ENCODE measurements around the gene C11orf65. TPM values are rescaled to one million over a fixed set of nuclear protein-coding genes. Genes with fewer than 3 reads are reported as not detected.
"Not testable (repeated sequence)": the region's sequence is repeated elsewhere in the genome, so short reads cannot be mapped to it uniquely, and the experiment has no call there.

The C11orf65 gene
- polyA plus RNA-seq, 3 donors, result 0.33 to 0.64 (median 0.56) TPM

DNA sequence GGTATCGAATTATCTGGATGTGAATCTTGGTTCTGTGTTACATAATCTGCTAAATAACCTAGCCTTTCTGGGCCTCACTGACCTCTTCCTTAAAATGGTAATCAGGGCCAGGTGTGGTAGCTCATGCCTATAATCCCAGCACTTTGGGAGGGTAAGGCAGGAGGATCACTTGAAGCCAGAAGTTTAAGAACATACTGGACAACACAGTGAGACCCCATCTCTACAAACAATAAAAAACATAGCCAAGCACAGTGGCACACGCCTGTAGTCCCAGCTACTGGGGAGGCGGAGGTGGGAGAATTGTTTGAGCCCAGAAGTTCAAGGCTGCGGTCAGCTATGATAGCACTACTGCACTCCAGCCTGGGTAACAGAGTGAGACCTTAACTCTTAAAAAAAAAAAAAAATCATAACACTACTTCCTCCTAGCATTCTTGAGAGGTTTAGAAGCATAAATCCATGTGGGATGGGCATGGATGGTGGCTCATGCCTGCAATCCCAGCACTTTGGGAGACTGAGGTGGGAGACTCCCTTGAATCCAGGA, 72.5 kb downstream of the C11orf65 start:
- no peak overlapping the region for H3K27ac ChIP-seq (ENCODE audit: low read depth, low read length)
- 90 to 98% (median 91%) methylated on average over 4 of the region's 4 CpGs for WGBS, 3 donors

DNA sequence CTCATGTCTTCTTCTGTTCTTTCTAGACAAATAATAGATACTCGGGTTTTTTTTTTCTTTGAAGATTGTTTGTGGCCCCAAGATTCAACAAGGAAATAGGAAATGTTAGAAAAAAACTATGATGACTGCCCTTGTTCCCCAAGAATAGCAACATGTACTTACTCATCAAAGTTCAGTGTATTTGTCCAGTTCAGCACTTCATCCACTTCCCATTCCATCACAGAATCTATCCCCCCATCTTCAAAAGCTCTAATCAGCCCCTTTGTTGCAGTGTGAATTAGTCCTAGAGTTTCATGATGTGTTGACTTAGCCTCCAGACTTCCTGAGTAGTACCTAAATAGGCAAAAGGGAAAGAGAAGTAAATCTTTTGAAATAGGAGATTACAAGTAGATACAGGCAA, 74.3 kb downstream of the C11orf65 start:
- 37 to 60% (median 47%) methylated on average over 1 of the region's 1 CpG for WGBS, 3 donors
- H3K27ac ChIP-seq (ENCODE audit: low read depth, low read length), result no peak overlapping the region

DNA sequence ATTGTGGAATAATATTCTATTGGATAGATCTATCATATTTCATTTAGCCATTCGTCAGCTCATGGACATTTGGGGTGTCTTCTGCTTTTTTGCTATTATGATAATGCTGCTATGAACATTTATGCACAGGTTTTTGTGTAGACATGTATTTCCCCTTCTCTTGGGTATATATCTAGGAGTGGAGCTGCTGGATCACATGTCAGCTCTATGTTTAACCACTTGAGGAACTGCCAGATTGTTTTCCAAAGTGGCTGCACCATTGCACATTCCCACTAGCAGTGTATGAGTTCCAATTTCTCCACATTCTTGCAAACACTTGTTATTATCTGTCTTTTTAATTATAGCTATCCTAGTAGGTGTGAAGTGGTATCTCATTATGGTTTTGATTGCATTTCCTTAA, 75.0 kb downstream of the C11orf65 start:
- WGBS, 3 donors, result 87 to 93% (median 90%) methylated on average over 1 of the region's 1 CpG
- H3K27ac ChIP-seq (ENCODE audit: low read depth, low read length), result no peak overlapping the region

DNA sequence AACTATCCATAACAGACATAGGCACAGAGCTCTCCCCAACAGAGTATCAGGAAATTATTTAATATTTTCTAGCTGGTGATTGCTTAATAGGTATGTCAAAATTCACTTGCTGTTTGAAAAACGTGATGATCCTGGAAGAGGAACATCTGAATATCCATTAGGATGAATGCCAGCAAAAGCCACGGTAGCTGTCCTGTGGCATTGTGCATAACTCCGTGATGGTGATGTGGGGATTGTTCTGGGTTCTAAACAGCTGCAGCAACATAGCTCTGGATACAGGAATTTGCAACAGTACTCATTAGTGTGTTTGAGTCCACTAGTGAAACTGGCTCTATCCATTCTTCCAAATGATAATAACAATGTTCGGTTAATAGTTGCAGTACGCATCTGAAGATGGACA, 78.8 kb downstream of the C11orf65 start:
- no peak overlapping the region for H3K27ac ChIP-seq (ENCODE audit: low read depth, low read length)
- WGBS, 3 donors, result 65 to 86% (median 70%) methylated on average over 5 of the region's 5 CpGs

DNA sequence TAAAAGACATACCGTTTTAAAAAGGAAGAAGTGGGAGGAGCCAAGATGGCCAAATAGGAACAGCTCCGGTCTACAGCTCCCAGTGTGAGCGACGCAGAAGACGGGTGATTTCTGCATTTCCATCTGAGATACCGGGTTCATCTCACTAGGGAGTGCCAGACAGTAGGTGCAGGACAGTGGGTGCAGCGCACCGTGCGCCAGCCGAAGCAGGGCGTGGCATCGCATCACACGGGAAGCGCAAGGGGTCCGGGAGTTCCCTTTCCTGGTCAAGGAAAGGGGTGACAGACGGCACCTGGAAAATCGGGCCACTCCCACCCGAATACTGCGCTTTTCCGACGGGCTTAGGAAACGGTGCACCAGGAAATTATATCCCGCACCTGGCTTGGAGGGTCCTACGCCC, 93.8 kb downstream of the C11orf65 start:
- 94 to 97% (median 97%) methylated on average over 22 to 24 of the region's 24 CpGs for WGBS, 3 donors
- not testable (repeated sequence) for H3K27ac ChIP-seq (ENCODE audit: low read depth, low read length)

DNA sequence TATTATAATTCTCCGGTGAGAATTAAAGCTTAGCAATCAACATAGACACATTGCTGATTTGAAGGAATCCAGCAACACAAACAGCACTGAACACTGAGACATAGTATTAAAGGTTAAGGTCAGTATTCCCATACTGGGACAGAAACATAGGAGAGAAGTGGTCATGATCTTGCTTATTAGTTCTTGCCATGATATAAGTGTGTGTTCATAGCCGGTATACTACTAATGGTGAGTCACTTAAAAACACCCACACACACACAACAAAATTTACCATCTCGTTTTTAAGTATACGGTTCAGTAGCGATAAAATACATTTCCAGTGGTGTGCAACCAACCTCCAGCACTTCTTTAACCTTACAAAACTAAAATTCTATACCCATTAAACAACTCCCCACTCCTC, 96.3 kb downstream of the C11orf65 start:
- 78 to 79% (median 79%) methylated on average over 5 of the region's 5 CpGs for WGBS, 3 donors
- H3K27ac ChIP-seq (ENCODE audit: low read depth, low read length), result no peak overlapping the region

DNA sequence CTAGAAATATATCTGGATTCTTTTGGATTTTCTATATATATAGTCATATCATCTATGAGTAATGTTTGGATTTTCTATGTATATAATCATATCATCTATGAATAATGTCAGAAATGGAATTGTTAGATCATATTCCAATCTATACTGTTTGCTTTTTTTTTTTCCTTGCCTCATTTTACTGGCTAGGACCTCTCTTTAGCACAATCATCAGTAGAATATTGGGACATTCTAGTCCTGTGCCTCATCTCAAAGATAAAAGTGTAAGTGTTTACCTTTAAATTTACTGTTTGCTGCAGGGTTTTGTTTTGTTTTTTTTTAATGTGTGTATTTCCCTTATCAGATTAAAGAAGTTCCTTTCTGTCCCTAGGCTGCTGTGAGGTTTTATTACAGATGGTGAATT, 97.0 kb downstream of the C11orf65 start:
- H3K27ac ChIP-seq (ENCODE audit: low read depth, low read length), result no peak overlapping the region

DNA sequence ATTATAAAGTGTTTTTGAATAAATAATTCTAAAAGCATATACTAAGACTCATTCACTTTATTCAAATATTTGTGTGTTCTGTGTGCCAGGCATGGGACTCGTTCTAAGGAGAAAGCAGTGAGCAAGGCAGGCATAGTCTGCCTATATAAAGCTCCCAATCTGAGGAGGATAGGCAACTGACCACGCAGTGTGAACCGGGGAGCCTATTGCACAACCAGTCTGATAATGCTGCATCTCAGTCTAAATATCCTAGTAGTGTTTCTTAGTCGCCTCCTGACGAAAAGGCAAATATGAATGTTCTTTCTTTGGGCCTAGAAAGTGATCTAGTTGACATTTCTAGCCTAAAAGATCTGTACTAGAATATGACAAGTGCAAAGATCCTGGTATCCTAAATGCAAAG, 98.3 kb downstream of the C11orf65 start:
- WGBS, 3 donors, result 66 to 91% (median 75%) methylated on average over 5 of the region's 5 CpGs
- H3K27ac ChIP-seq (ENCODE audit: low read depth, low read length), result no peak overlapping the region

DNA sequence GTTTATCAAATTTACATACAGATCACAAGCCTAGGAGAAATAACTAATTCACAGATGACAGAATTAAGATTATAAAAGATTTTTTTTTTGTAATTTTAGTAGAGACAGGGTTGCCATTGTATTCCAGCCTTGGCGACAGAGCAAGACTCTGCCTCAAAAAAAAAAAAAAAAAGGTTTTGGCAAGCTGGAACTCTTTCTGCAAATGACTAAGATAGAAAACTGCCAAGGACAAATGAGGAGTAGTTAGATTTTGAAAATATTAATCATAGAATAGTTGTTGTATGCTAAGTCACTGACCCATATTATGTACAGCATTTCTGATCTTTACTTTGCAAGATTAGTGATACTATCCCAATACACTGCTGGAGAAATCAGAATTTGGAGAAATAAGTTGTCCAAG, 99.2 kb downstream of the C11orf65 start:
- no peak overlapping the region for H3K27ac ChIP-seq (ENCODE audit: low read depth, low read length)
- 75 to 95% (median 77%) methylated on average over 1 of the region's 1 CpG for WGBS, 3 donors

DNA sequence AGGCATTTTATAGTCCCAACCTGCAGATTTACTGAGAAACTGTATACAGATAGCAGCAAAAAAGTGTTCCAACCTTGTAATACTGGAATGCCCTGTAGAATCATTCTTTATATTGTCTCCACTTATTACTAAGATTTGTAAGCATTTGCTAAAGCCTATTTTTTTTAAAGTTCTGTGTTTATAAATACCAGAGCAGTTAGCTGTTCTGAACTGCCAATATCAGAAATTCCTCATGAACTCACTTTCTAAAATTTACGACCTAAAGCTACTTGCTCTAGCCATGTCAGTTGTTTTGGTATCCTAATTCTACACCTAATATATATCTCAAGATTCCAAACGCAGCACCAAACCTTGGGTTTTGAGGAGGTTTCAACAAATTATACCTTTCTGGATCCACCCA, 103.2 kb downstream of the C11orf65 start:
- H3K27ac ChIP-seq (ENCODE audit: low read depth, low read length), result no peak overlapping the region
- WGBS, 3 donors, result 86 to 91% (median 89%) methylated on average over 2 of the region's 2 CpGs

DNA sequence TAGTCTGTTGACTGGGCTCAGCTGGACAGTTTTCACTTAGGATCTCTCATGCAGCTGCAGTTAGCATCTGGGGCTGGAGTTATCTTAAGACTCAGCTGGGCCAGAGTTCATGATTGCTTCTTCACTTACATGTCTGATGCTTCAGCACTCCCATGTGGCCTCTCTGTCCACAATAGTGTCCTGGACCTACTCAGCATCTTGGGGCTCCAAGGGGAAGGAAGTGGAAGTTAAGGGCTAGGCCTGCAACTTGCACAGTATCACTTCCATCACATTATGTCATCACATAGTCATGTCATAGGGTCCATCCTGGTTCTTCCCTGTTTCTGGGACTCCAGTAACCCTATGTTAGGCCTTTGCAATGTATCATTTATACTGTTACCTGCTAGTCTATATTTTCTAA, 115.9 kb downstream of the C11orf65 start:
- H3K27ac ChIP-seq (ENCODE audit: low read depth, low read length), result no peak overlapping the region

DNA sequence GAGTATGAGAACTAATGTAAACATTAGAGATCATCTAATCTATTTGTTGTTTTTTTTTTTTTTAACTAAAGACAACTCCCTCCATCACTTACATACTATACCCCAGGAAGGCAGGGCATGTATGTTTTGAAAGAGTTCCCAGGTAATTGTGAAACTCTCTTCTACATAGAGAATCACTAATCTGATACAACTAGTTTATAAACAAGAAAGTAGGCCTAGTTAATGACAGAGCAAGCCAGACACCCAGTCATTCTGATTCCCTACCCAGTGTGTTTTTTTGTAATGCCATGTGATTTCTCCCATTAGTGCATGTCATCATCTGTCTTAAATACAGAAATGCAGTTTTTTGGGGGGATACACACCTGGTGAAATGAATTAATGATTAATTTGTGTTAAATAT, 120.9 kb downstream of the C11orf65 start:
- H3K27ac ChIP-seq (ENCODE audit: low read depth, low read length), result no peak overlapping the region

DNA sequence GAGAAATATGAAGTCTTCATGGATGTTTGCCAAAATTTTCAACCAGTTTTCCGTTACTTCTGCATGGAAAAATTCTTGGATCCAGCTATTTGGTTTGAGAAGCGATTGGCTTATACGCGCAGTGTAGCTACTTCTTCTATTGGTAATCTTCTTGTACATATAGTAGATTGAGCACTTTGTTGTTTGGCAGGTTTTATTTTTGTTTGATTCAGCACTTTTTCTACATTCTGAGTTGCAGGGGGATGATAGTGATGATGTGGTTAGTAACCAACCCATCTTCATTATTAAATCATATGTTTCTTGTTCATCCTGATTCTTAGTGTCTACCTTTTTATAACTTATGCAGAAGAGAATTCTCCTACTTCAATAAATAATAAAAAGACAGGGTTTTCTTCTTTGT, 121.6 kb downstream of the C11orf65 start:
- no peak overlapping the region for H3K27ac ChIP-seq (ENCODE audit: low read depth, low read length)
- WGBS, 3 donors, result 97 to 99% (median 98%) methylated on average over 4 of the region's 4 CpGs

DNA sequence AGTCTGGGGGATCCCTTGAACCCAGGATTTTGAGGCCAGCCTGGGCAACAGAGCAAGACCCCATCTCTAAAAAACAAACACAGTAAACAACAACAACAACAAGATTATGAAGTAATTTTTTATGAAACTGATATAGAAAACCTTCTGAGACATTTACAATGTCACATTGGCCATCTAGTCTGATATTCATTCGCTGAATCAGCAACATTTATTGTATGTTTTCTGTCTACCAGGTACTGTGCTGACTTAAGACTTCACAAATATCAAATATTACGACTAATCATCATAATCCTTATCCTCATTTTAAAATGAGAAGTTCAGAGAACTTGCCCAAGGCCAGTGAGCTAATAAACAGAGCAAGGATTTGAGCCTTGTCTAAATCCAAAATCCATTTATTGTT, 123.6 kb downstream of the C11orf65 start:
- H3K27ac ChIP-seq (ENCODE audit: low read depth, low read length), result no peak overlapping the region
- WGBS, 3 donors, result 92 to 98% (median 96%) methylated on average over 2 of the region's 2 CpGs

DNA sequence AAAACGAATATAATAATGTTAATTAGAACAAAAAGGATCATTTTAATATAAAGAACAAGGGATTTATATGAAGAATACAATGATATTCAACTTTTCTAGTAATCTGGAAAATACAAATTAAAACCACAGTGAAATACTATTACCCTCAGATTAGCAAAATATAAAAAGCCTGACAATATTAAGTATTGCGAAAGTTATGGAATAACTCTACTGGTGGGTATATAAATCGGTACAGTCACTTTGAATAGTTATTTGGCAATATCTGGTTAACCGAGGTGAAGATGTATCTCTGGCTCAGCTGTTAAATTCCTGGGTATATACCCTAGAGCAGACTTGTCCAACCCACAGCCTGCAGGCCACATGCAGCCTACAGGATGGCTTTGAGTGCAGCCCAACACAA, 125.7 kb downstream of the C11orf65 start:
- WGBS, 3 donors, result 89 to 94% (median 94%) methylated on average over 4 of the region's 4 CpGs
- no peak overlapping the region for H3K27ac ChIP-seq (ENCODE audit: low read depth, low read length)

DNA sequence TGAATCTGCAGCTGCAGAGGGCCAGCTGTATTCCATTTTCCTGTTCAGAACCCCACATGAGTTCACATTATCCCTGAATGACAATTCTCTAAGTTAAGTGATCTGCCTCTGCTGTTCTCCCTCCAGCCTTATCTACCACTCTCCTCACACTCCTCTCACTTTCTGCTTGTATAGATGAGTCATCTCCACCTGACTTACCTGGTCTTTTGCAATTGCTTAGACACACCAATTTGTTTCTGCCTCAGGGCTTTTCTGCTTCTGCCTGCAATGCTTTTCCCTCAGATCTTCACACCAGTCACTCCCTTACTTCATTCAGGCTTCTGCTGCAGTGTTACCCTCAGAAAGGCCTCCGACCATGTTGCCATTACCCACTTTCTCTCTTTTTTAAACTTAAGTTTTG, 126.4 kb downstream of the C11orf65 start:
- H3K27ac ChIP-seq (ENCODE audit: low read depth, low read length), result no peak overlapping the region
- 92 to 97% (median 93%) methylated on average over 1 of the region's 1 CpG for WGBS, 3 donors

DNA sequence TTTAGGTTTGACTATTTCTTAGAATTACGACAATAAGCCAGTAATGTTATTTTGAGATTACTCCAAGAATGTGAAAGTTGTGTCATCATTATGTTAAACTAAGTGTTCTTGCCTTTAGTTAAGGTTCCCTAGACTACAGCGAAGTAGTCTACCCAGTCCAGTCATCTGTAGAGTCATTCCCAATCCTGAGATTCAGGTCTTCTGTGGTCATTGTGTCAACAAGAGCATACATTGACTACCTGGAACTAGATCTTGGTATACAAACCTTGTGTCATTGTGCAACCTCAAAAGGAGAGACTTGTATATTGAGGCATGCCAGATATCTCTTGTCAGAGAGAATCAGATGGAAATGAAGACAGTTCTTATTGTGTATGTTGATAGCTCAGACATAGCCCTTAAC, 128.6 kb downstream of the C11orf65 start:
- 94 to 100% (median 97%) methylated on average over 2 of the region's 2 CpGs for WGBS, 3 donors
- H3K27ac ChIP-seq (ENCODE audit: low read depth, low read length), result no peak overlapping the region

DNA sequence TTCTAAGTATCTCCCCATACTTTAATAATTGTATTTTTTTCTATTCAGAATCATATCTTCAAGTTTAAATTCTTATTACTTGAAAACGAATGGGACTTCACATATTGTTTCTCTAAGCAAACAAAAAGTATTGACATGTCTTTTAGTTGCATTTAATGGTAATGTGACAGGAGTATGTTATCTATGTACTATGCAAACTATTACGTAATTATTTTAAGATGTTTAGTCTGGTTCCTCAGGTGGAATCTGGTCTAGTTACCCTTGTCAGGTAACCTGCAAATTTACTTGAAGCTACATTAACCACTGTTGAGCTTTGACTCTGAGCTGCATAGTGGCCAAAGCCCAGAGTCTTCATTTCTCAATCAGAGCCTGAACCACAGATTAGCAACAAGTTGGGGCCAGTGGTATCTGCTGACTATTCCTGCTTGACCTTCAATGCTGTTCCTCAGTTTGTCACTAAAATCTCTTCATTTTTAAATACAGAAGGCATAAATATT, 133.9 kb downstream of the C11orf65 start:
- WGBS, 3 donors, result 65 to 95% (median 92%) methylated on average over 2 of the region's 2 CpGs
- H3K27ac ChIP-seq (ENCODE audit: low read depth, low read length), result no peak overlapping the region

Measured in adipose tissue (tissue), 3 donors.